GM12878 (cell line): ENCODE data around the gene PFN2. TPM values are rescaled to one million over a fixed set of nuclear protein-coding genes. Genes with fewer than 3 reads are reported as not detected.

Experiments used
- BHLHE40 ChIP-seq, 2 experiments: fragments of 450-650 bp in 1 of 2; IDR thresholded peaks; 2 replicates each; pipeline ENCODE4 v1.6.1; 2011 to 2017; ENCODE audit warnings: low read depth in 2 of 2, borderline replicate concordance in 1 of 2, improper control_type of control experiment in 1 of 2, low read length in 1 of 2, mild to moderate bottlenecking in 1 of 2
- CREB1 ChIP-seq: IDR thresholded peaks from 2 replicates; pipeline ENCODE4 v1.6.1; 2012; ENCODE audit warnings: low read depth, mild to moderate bottlenecking, inconsistent platforms
- DPF2 ChIP-seq: fragments of 450-650 bp; IDR thresholded peaks from 2 replicates; pipeline ENCODE4 v1.6.1; 2017; ENCODE audit warnings: mild to moderate bottlenecking
- GATAD2B ChIP-seq: fragments of 450-650 bp; conservative IDR thresholded peaks from 2 replicates; pipeline ENCODE4 v1.6.1; 2017; ENCODE audit warnings: low read depth, mild to moderate bottlenecking, moderate library complexity
- IKZF2 ChIP-seq, 2 experiments: fragments of 450-650 bp; IDR thresholded peaks; 2 replicates each; pipeline ENCODE4 v1.6.1; 2017; ENCODE audit warnings: mild to moderate bottlenecking in 2 of 2, moderate library complexity in 2 of 2
- NR2F1 ChIP-seq: fragments of 450-650 bp; conservative IDR thresholded peaks from 2 replicates; pipeline ENCODE4 v1.6.1; 2017; ENCODE audit warnings: mild to moderate bottlenecking
- POLR2A ChIP-seq: IDR thresholded peaks from 2 replicates; pipeline ENCODE4 v1.6.1; 2011; ENCODE audit warnings: low read depth, mild to moderate bottlenecking, low read length
- SMAD1 ChIP-seq: fragments of 450-650 bp; IDR thresholded peaks from 2 replicates; pipeline ENCODE4 v1.6.1; 2018; ENCODE audit warnings: mild to moderate bottlenecking, low read depth; ENCODE audit not compliant: partially characterized antibody
- SREBF2 ChIP-seq: IDR thresholded peaks from 2 replicates; pipeline ENCODE4 v1.6.1; 2012; ENCODE audit warnings: mild to moderate bottlenecking, low read length
- TAF1 ChIP-seq: IDR thresholded peaks from 2 replicates; pipeline ENCODE4 v1.6.1; 2011; ENCODE audit warnings: mild to moderate bottlenecking, low read depth, low read length, borderline replicate concordance
- ZNF274 ChIP-seq: IDR thresholded peaks from one replicate; pipeline ENCODE4 v1.8.0; 2011; ENCODE audit not compliant: insufficient read length, insufficient read depth
- polyA plus RNA-seq, 11 experiments: library from polyadenylated mRNA; depleted of rRNA in 4 of 11; unstranded in 6 of 11; stranded (reverse) in 5 of 11; fragments of >200 nt; fragmentation: Nextera tagmentation in 4 of 11; fragmentation: Illumina TruSeq in 1 of 11; extraction: Ambion mirVana in 4 of 11; extraction: Trizol in 1 of 11; gene quantifications; 1 replicate in 1 of 11; 2 replicates in 10 of 11; pipeline versions ENCODE4 v1.2.1 to v1.2.3, GENCODE V29; 2011 to 2016; ENCODE audit warnings: inconsistent platforms in 2 of 11, missing spikeins in 2 of 11, low read depth in 1 of 11
- total RNA-seq, 4 experiments: library from RNA; depleted of rRNA in 3 of 4; stranded (reverse); fragments of >200 nt in 3 of 4; fragmentation: Illumina TruSeq in 1 of 4; extraction: Trizol in 1 of 4; gene quantifications; 2 replicates each; pipeline versions ENCODE4 v1.2.1 to v1.2.3, GENCODE V29; 2013 to 2021
- TF ChIP-seq, protein P1 (sequence below): IDR thresholded peaks from 2 replicates; pipeline ENCODE4 v1.6.1; 2011; ENCODE audit warnings: low read depth, low read length, improper control_type of control experiment, borderline replicate concordance
- TF ChIP-seq, protein P2 (sequence below): IDR thresholded peaks from 2 replicates; pipeline ENCODE4 v1.6.1; 2011; ENCODE audit warnings: borderline replicate concordance, low read depth, mild to moderate bottlenecking, moderate library complexity, mixed read lengths, low read length; ENCODE audit not compliant: insufficient read depth; ENCODE audit errors: extremely low read length
- TF ChIP-seq, protein P3 (sequence below): IDR thresholded peaks from 2 replicates; pipeline ENCODE4 v1.6.1; 2012; ENCODE audit warnings: low read depth, low read length, improper control_type of control experiment
- TF ChIP-seq, protein P4 (sequence below), 3 experiments: IDR thresholded peaks in 2 of 3; conservative IDR thresholded peaks in 1 of 3; 2 replicates each; pipeline ENCODE4 v1.5.1; 2011; ENCODE audit warnings: low read depth in 3 of 3, low read length in 3 of 3, mild to moderate bottlenecking in 3 of 3, control low read depth in 2 of 3, moderate library complexity in 2 of 3, inconsistent platforms in 1 of 3, mixed read lengths in 1 of 3; ENCODE audit not compliant: control insufficient read depth in 2 of 3, insufficient read depth in 1 of 3; ENCODE audit errors: extremely low read depth in 1 of 3
- TF ChIP-seq, protein P5 (sequence below): IDR thresholded peaks from 2 replicates; pipeline ENCODE4 v1.6.1; 2012; ENCODE audit warnings: improper control_type of control experiment, low read depth, low read length; ENCODE audit not compliant: insufficient replicate concordance

PFN2 gene
- total and polyA plus RNA-seq, 10 of the 15 experiments (the other 5 are each of a cell fraction or from before 2014, with no cell fraction given), result 3.1 to 78.9 (median 5.3) TPM

DNA sequence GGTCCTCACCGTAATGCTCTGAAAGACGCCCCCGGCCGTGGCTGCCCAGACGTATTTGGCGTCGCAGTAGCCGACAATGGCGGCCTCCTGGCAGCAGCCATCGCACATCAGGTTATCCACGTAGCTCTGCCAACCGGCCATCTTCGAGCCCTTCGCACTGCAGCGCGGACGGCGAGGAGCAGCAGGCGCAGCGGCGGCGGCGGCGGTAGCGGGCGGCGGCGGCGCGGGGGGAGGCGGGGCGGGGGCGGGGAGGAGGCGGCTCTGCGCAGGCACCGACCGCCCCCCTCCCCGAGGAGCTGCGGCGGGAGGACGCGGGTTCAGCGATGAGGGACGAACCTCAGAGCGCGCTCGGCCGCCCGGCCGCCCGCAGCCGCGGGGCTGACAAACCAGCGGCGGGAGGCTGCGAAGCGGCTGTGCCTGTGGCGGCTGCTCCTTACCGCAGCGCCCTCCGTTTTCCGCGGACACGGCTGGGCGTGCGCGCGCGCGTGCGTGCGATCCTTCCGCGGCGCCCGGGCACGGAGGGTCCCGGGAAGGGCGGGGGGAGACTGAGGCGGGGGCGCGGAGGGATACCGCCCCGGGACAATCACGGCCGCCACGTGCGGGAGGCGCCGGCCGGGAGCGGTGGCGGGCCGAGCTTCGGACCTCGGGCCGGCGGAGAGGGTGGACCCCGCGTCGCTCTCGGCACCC, at the start of gene PFN2 (continued):
- TF ChIP-seq CREB1 (no peak), POLR2A (peak; percentile 53), TAF1 (no peak), BHLHE40 (IDR thresholded peaks at IDR 0.05; ENCODE audit: borderline replicate concordance in 1 of 2, low read depth in 2 of 2, low read length in 1 of 2) (peak; percentile 68 to 92), DPF2 (peak; percentile 59), SMAD1 (no peak), IKZF2 (IDR thresholded peaks at IDR 0.05) (no peak), NR2F1 (peak; percentile 34), GATAD2B (peak; percentile 66), SREBF2 (no peak), ZNF274 (no peak)
- TF ChIP-seq, protein P1, sequence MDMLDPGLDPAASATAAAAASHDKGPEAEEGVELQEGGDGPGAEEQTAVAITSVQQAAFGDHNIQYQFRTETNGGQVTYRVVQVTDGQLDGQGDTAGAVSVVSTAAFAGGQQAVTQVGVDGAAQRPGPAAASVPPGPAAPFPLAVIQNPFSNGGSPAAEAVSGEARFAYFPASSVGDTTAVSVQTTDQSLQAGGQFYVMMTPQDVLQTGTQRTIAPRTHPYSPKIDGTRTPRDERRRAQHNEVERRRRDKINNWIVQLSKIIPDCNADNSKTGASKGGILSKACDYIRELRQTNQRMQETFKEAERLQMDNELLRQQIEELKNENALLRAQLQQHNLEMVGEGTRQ, result no peak
- TF ChIP-seq, protein P2, sequence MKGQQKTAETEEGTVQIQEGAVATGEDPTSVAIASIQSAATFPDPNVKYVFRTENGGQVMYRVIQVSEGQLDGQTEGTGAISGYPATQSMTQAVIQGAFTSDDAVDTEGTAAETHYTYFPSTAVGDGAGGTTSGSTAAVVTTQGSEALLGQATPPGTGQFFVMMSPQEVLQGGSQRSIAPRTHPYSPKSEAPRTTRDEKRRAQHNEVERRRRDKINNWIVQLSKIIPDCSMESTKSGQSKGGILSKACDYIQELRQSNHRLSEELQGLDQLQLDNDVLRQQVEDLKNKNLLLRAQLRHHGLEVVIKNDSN, result no peak
- TF ChIP-seq, protein P3, sequence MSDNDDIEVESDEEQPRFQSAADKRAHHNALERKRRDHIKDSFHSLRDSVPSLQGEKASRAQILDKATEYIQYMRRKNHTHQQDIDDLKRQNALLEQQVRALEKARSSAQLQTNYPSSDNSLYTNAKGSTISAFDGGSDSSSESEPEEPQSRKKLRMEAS, result peak; percentile 62
- TF ChIP-seq, protein P4, sequence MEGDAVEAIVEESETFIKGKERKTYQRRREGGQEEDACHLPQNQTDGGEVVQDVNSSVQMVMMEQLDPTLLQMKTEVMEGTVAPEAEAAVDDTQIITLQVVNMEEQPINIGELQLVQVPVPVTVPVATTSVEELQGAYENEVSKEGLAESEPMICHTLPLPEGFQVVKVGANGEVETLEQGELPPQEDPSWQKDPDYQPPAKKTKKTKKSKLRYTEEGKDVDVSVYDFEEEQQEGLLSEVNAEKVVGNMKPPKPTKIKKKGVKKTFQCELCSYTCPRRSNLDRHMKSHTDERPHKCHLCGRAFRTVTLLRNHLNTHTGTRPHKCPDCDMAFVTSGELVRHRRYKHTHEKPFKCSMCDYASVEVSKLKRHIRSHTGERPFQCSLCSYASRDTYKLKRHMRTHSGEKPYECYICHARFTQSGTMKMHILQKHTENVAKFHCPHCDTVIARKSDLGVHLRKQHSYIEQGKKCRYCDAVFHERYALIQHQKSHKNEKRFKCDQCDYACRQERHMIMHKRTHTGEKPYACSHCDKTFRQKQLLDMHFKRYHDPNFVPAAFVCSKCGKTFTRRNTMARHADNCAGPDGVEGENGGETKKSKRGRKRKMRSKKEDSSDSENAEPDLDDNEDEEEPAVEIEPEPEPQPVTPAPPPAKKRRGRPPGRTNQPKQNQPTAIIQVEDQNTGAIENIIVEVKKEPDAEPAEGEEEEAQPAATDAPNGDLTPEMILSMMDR (IDR thresholded peaks at IDR 0.05 in 2 of 3, conservative IDR thresholded peaks at IDR 0.05 in 1 of 3; ENCODE audit: control insufficient read depth in 2 of 3, extremely low read depth in 1 of 3, insufficient read depth in 1 of 3, low read depth in 3 of 3, low read length in 3 of 3), result no peak
- TF ChIP-seq, protein P5, sequence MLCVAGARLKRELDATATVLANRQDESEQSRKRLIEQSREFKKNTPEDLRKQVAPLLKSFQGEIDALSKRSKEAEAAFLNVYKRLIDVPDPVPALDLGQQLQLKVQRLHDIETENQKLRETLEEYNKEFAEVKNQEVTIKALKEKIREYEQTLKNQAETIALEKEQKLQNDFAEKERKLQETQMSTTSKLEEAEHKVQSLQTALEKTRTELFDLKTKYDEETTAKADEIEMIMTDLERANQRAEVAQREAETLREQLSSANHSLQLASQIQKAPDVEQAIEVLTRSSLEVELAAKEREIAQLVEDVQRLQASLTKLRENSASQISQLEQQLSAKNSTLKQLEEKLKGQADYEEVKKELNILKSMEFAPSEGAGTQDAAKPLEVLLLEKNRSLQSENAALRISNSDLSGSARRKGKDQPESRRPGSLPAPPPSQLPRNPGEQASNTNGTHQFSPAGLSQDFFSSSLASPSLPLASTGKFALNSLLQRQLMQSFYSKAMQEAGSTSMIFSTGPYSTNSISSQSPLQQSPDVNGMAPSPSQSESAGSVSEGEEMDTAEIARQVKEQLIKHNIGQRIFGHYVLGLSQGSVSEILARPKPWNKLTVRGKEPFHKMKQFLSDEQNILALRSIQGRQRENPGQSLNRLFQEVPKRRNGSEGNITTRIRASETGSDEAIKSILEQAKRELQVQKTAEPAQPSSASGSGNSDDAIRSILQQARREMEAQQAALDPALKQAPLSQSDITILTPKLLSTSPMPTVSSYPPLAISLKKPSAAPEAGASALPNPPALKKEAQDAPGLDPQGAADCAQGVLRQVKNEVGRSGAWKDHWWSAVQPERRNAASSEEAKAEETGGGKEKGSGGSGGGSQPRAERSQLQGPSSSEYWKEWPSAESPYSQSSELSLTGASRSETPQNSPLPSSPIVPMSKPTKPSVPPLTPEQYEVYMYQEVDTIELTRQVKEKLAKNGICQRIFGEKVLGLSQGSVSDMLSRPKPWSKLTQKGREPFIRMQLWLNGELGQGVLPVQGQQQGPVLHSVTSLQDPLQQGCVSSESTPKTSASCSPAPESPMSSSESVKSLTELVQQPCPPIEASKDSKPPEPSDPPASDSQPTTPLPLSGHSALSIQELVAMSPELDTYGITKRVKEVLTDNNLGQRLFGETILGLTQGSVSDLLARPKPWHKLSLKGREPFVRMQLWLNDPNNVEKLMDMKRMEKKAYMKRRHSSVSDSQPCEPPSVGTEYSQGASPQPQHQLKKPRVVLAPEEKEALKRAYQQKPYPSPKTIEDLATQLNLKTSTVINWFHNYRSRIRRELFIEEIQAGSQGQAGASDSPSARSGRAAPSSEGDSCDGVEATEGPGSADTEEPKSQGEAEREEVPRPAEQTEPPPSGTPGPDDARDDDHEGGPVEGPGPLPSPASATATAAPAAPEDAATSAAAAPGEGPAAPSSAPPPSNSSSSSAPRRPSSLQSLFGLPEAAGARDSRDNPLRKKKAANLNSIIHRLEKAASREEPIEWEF, result no peak
